ENCODE results near the gene UTS2B.

UTS2B gene, protein sequence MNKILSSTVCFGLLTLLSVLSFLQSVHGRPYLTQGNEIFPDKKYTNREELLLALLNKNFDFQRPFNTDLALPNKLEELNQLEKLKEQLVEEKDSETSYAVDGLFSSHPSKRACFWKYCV

DNA sequence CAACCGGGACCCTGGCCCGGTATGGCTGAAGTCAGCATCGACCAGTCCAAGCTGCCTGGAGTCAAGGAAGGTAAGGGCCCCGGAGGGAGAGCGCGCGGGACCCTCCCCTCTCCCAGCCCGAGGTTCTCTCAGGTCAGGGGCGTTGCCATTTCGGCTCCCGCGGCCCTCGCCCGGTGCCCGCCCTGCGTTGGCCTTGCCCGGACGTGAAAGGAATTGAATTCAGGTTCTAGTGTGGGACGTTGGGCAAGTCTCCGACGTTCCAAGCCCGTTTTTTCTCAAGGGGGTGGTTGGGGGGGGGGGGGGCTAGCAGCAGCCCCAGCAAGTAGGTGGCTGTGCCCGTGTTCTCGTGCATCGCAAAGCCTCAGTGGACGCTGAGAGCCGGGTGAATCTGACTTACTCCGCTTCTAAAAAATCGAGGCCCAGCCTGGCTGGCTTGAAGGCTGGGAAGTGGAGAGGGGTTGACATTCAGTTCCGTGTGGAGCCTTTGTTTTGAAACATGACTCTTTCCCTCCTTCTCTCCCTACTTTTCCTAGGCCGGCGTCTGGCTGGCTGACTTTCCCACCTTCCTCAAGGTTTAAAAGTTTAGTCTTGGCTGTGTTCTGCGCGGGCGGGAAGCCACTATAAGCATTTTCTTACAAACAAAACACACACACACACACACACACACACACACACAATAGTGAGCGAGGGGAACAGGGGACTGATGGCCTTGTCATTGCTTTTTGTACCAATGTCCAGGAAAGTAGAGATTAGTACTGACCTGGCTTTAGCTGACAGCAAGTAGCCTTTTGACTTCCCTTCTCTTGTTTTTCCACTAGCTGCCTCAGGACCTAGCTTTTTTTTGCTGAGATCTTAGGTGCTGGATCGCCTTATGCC lies at the start of gene UTS2B:
Gene UTS2B, minus strand, starts transcription at position 873 of the 876 bp plus-strand sequence. CDS start 48,337 bp downstream, outside the sequence.
- Histone ChIP-seq H3K4me3 (ENCODE audit: low read depth in 1 of 2, low read length in 2 of 2) (peak within 1 kb of the TSS; percentile 84 to 89), H3K4me1 (ENCODE audit: insufficient read depth, low read length) (peaks cover 25% of the 10 kb centered on the region)

DNA sequence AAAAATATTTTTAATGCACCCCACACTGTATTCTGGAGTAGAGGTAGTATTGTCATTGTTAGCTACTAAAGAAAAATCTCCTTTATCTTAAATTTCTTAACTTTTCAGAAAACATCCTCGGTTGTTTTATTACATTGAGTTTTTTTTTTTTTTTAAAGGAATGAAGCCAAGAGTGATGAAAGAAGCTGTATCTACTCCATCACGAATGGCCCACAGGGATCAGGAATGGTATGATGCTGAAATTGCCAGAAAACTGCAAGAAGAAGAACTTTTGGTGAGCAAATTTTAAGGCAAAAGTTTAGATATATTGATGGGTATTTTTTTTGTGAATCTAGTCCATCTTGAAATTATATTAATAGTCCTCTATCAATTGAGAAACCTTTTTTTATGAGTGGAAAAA lies 49.7 kb upstream of the UTS2B start:
- Histone ChIP-seq H3K9ac (ENCODE audit: low read length) (no peak overlapping the region), H3K27me3 (ENCODE audit: control insufficient read depth in 1 of 2, insufficient read depth in 2 of 2, low read length in 2 of 2) (no peaks in the 10 kb centered on the region), H3K36me3 (ENCODE audit: insufficient read depth, low read length) (peaks cover 25% of the 10 kb centered on the region), H3K27ac (ENCODE audit: low read depth, low read length) (no peak overlapping the region), H3K9me3 (ENCODE audit: low read length) (no peaks in the 10 kb centered on the region), H3K4me3 (ENCODE audit: low read depth in 1 of 2, low read length in 2 of 2) (no peak overlapping the region), H3K4me1 (ENCODE audit: insufficient read depth, low read length) (peaks cover 26% of the 10 kb centered on the region)

More for the DNA sequence above, at the start of gene UTS2B:
- Histone ChIP-seq H3K27me3 (ENCODE audit: control insufficient read depth in 1 of 2, insufficient read depth in 2 of 2, low read length in 2 of 2) (no peaks in the 10 kb centered on the region), H3K9ac (ENCODE audit: low read length) (peak within 1 kb of the TSS; percentile 89), H3K9me3 (ENCODE audit: low read length) (no peaks in the 10 kb centered on the region), H3K36me3 (ENCODE audit: insufficient read depth, low read length) (no peaks in the 10 kb centered on the region), H3K27ac (ENCODE audit: low read depth, low read length) (peak within 1 kb of the TSS; percentile 87)

GRCh38 chr3:191379446-191379845 lies 49.1 kb upstream of the UTS2B start:
- Histone ChIP-seq H3K9ac (ENCODE audit: low read length) (no peak overlapping the region), H3K36me3 (ENCODE audit: insufficient read depth, low read length) (peaks cover 27% of the 10 kb centered on the region), H3K27ac (ENCODE audit: low read depth, low read length) (no peak overlapping the region), H3K9me3 (ENCODE audit: low read length) (no peaks in the 10 kb centered on the region), H3K27me3 (ENCODE audit: control insufficient read depth in 1 of 2, insufficient read depth in 2 of 2, low read length in 2 of 2) (no peaks in the 10 kb centered on the region), H3K4me1 (ENCODE audit: insufficient read depth, low read length) (peaks cover 26% of the 10 kb centered on the region), H3K4me3 (ENCODE audit: low read depth in 1 of 2, low read length in 2 of 2) (no peak overlapping the region)

DNA sequence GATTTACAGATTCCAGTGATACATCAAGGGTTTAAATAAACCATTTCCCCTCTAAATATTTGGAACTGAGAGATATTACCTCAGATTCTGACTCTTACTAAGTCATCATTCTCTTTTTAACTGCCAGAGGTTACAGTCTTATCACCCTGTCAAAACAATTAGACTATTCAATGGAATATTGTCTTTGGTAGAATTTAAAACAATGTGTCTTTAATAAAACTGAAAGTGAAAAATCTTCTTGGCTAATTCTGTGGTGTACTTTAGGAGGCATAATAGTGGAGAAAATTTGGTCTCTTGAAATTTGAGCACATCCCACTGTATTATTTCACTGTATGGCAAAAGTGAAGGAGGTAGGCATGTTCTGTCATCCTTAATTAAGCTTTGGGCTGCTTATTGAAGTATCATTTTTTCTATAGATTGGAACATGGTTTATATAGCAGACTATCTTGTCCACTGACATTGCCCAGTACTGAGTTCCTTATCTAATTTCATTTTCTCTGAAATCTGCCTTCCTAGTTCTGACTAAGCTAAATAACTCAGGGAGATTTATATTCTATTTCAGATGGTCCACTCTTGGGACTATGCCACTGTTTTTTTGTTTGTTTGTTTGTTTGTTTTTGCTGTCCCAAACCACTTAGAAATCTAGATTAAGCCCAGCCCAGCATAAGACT lies 48.0 kb upstream of the UTS2B start:
- Histone ChIP-seq H3K27ac (ENCODE audit: low read depth, low read length) (no peak overlapping the region), H3K27me3 (ENCODE audit: control insufficient read depth in 1 of 2, insufficient read depth in 2 of 2, low read length in 2 of 2) (no peaks in the 10 kb centered on the region), H3K9me3 (ENCODE audit: low read length) (no peaks in the 10 kb centered on the region), H3K4me3 (ENCODE audit: low read depth in 1 of 2, low read length in 2 of 2) (no peak overlapping the region), H3K36me3 (ENCODE audit: insufficient read depth, low read length) (peaks cover 27% of the 10 kb centered on the region), H3K4me1 (ENCODE audit: insufficient read depth, low read length) (peaks cover 32% of the 10 kb centered on the region), H3K9ac (ENCODE audit: low read length) (no peak overlapping the region)

DNA sequence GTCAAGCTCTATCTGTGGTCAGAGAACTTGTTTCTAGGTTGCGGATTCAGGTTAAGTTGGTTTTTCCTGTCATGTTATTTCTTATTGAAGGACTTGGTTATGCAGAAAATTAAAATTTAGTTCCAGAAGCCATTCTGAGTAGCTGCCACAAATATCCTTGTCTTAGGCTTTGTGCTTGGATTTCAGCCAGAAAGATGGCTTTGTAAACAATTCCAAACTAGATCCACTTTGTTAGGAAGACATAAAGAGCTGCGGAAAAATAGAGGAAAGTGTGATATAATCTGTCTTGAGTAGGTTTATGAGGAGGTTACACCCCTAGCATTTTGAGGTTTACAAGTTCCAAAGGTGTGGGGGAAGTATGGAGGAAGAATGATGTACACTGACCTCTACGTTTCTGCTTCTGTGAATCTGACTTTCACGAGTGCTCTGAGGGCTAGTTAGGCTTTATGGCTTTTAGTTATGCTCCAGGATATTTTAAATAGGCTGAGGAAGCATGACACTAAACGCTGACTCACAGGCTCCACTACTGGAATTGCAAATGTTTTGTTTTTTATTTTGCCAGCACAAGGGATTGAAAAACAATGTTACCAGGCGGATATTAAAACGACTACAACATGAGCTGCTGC lies 46.3 kb upstream of the UTS2B start:
- peak overlapping the region; percentile 84 for H3K27ac ChIP-seq (ENCODE audit: low read depth, low read length)
- peak overlapping the region in 1 of 2 donors; percentile 2 for H3K4me3 ChIP-seq (ENCODE audit: low read depth in 1 of 2, low read length in 2 of 2)
- H3K9ac ChIP-seq (ENCODE audit: low read length): no peak overlapping the region
- peaks cover 27% of the 10 kb centered on the region for H3K36me3 ChIP-seq (ENCODE audit: insufficient read depth, low read length)
- H3K27me3 ChIP-seq (ENCODE audit: control insufficient read depth in 1 of 2, insufficient read depth in 2 of 2, low read length in 2 of 2): no peaks in the 10 kb centered on the region
- peaks cover 32% of the 10 kb centered on the region for H3K4me1 ChIP-seq (ENCODE audit: insufficient read depth, low read length)
- no peaks in the 10 kb centered on the region for H3K9me3 ChIP-seq (ENCODE audit: low read length)

- no peak overlapping the region for H3K27ac ChIP-seq (ENCODE audit: low read depth, low read length)
- no peak overlapping the region for H3K9ac ChIP-seq (ENCODE audit: low read length)
- H3K36me3 ChIP-seq (ENCODE audit: insufficient read depth, low read length): peaks cover 15% of the 10 kb centered on the region
- H3K4me1 ChIP-seq (ENCODE audit: insufficient read depth, low read length): peaks cover 26% of the 10 kb centered on the region
- no peaks in the 10 kb centered on the region for H3K27me3 ChIP-seq (ENCODE audit: control insufficient read depth in 1 of 2, insufficient read depth in 2 of 2, low read length in 2 of 2)
- no peaks in the 10 kb centered on the region for H3K9me3 ChIP-seq (ENCODE audit: low read length)
- H3K4me3 ChIP-seq (ENCODE audit: low read depth in 1 of 2, low read length in 2 of 2): no peak overlapping the region
Observed at GRCh38 chr3:191373327-191373726, 43.0 kb upstream of the UTS2B start.

GRCh38 chr3:191372122-191372521 lies 41.8 kb upstream of the UTS2B start:
- no peaks in the 10 kb centered on the region for H3K27me3 ChIP-seq (ENCODE audit: control insufficient read depth in 1 of 2, insufficient read depth in 2 of 2, low read length in 2 of 2)
- no peak overlapping the region for H3K9ac ChIP-seq (ENCODE audit: low read length)
- peaks cover 14% of the 10 kb centered on the region for H3K4me1 ChIP-seq (ENCODE audit: insufficient read depth, low read length)
- H3K9me3 ChIP-seq (ENCODE audit: low read length): no peaks in the 10 kb centered on the region
- no peak overlapping the region for H3K27ac ChIP-seq (ENCODE audit: low read depth, low read length)
- no peak overlapping the region for H3K4me3 ChIP-seq (ENCODE audit: low read depth in 1 of 2, low read length in 2 of 2)
- H3K36me3 ChIP-seq (ENCODE audit: insufficient read depth, low read length): peaks cover 15% of the 10 kb centered on the region

- Histone ChIP-seq H3K4me1 (ENCODE audit: insufficient read depth, low read length) (peaks cover 6% of the 10 kb centered on the region), H3K9me3 (ENCODE audit: low read length) (no peaks in the 10 kb centered on the region), H3K9ac (ENCODE audit: low read length) (no peak overlapping the region), H3K4me3 (ENCODE audit: low read depth in 1 of 2, low read length in 2 of 2) (no peak overlapping the region), H3K27ac (ENCODE audit: low read depth, low read length) (no peak overlapping the region), H3K27me3 (ENCODE audit: control insufficient read depth in 1 of 2, insufficient read depth in 2 of 2, low read length in 2 of 2) (no peaks in the 10 kb centered on the region), H3K36me3 (ENCODE audit: insufficient read depth, low read length) (peaks cover 7% of the 10 kb centered on the region)
Observed at GRCh38 chr3:191369616-191370010, 39.3 kb upstream of the UTS2B start.

DNA sequence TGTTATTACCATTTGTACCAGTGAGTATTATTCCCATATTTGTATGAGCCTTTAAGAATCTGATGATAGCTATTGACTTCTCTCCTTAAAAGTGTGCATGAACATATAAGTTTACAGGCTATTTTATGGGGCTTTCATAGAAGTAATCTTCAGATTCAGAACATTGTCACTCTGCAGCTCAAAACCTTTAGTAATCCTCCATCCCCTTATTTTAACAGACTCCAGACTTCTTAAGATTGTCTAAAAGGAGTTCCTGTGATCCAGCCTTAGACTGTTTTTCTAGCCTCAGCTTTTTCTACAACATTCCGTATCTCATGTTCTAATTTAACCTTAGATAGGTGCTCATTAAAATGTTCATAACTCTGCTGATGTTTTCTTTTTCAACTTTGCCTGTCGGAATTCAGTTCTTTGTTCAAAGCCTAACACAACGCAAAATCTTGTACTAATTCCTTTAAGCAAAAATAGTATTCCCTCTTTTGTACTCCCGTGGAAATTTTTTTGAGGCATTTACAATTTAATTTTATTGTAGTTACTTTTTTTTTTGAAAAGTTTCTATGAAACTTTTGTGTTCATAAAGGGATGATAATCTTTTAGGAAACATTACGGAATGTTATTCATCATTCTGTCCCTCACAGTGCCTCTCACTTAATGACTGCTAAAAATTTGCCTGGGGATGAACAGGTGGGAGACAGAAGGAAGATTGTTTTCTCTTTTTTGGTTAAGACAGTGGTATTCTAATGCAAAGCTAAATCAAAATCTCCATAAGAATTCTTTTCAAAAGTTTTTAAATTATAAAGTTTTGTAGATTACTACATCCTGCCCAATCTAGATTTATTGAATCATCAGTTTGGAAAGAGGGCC lies 38.7 kb upstream of the UTS2B start:
- no peaks in the 10 kb centered on the region for H3K9me3 ChIP-seq (ENCODE audit: low read length)
- no peak overlapping the region for H3K4me3 ChIP-seq (ENCODE audit: low read depth in 1 of 2, low read length in 2 of 2)
- peaks cover 6% of the 10 kb centered on the region for H3K4me1 ChIP-seq (ENCODE audit: insufficient read depth, low read length)
- H3K9ac ChIP-seq (ENCODE audit: low read length): no peak overlapping the region
- H3K27ac ChIP-seq (ENCODE audit: low read depth, low read length): no peak overlapping the region
- H3K36me3 ChIP-seq (ENCODE audit: insufficient read depth, low read length): peaks cover 8% of the 10 kb centered on the region
- no peaks in the 10 kb centered on the region for H3K27me3 ChIP-seq (ENCODE audit: control insufficient read depth in 1 of 2, insufficient read depth in 2 of 2, low read length in 2 of 2)

DNA sequence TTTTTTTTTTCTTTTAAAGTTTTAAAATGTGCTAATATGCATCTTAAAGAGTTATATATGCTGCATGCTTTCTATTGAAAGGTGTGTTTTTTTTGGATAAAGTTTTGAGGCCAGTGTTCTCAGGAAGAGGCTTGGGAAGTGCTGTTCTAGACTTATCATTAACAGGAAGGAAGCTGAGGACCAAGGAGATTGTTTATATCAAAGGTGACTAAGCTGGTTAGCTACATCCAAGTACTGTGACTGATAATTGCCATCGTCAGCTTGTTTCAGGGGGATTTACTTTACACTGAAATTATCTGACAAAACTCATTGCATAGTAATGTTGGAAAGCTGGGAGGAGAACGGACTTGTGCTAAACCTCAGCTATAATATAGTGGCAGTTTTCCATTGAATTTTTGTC lies 36.3 kb upstream of the UTS2B start:
- Histone ChIP-seq H3K9ac (ENCODE audit: low read length) (no peak overlapping the region), H3K27ac (ENCODE audit: low read depth, low read length) (no peak overlapping the region), H3K9me3 (ENCODE audit: low read length) (no peaks in the 10 kb centered on the region), H3K4me1 (ENCODE audit: insufficient read depth, low read length) (no peaks in the 10 kb centered on the region), H3K36me3 (ENCODE audit: insufficient read depth, low read length) (peaks cover 16% of the 10 kb centered on the region), H3K27me3 (ENCODE audit: control insufficient read depth in 1 of 2, insufficient read depth in 2 of 2, low read length in 2 of 2) (no peaks in the 10 kb centered on the region), H3K4me3 (ENCODE audit: low read depth in 1 of 2, low read length in 2 of 2) (no peak overlapping the region)

Data from muscle layer of colon (tissue), 2 donors.